ENCODE measurements around the gene STAG3. TPM values are rescaled to one million over a fixed set of nuclear protein-coding genes. Genes with fewer than 3 reads are reported as not detected.
"Not testable (repeated sequence)": the region's sequence is repeated elsewhere in the genome, so short reads cannot be mapped to it uniquely, and the experiment has no call there.

Gene STAG3
- polyA plus RNA-seq, 1 donor: 15.6 TPM

- Histone ChIP-seq H3K36me3 (ENCODE audit: control insufficient read depth, insufficient read depth, low read length) (no peaks in the 10 kb centered on the region), H3K27me3 (ENCODE audit: control insufficient read depth, insufficient read depth, low read length) (no peaks in the 10 kb centered on the region), H3K27ac (ENCODE audit: low read length) (no peak overlapping the region), H3K4me1 (ENCODE audit: control insufficient read depth, insufficient read depth, low read length) (peaks cover 9% of the 10 kb centered on the region), H3K4me3 (ENCODE audit: low read length) (no peak overlapping the region), H3K9me3 (ENCODE audit: control insufficient read depth, low read depth, low read length) (no peaks in the 10 kb centered on the region)
- WGBS (ENCODE audit: insufficient coverage, low lambda C conversion rate): 29% methylated on average over 1 of the region's 5 CpGs
- DNase-seq: peak in 1 of 2 donors; percentile 63
Observed at GRCh38 chr7:100212631-100213286, 35.0 kb downstream of the STAG3 start.

GRCh38 chr7:100213672-100214071, 36.0 kb downstream of the STAG3 start:
- Histone ChIP-seq H3K27ac (ENCODE audit: low read length) (no peak overlapping the region), H3K9me3 (ENCODE audit: control insufficient read depth, low read depth, low read length) (no peaks in the 10 kb centered on the region), H3K27me3 (ENCODE audit: control insufficient read depth, insufficient read depth, low read length) (no peaks in the 10 kb centered on the region), H3K4me3 (ENCODE audit: low read length) (no peak overlapping the region), H3K4me1 (ENCODE audit: control insufficient read depth, insufficient read depth, low read length) (peaks cover 7% of the 10 kb centered on the region), H3K36me3 (ENCODE audit: control insufficient read depth, insufficient read depth, low read length) (no peaks in the 10 kb centered on the region)
- no peak for DNase-seq
- 88% methylated on average over 1 of the region's 6 CpGs for WGBS (ENCODE audit: insufficient coverage, low lambda C conversion rate)

GRCh38 chr7:100214356-100214755, 36.6 kb downstream of the STAG3 start:
- WGBS (ENCODE audit: insufficient coverage, low lambda C conversion rate): no CpG with 5 or more reads among the region's 5 CpGs
- DNase-seq: peak in 1 of 2 donors; percentile 41
- not testable (repeated sequence) for H3K4me1 ChIP-seq (ENCODE audit: control insufficient read depth, insufficient read depth, low read length); H3K4me3 ChIP-seq (ENCODE audit: low read length); H3K36me3 ChIP-seq (ENCODE audit: control insufficient read depth, insufficient read depth, low read length); H3K27me3 ChIP-seq (ENCODE audit: control insufficient read depth, insufficient read depth, low read length); H3K27ac ChIP-seq (ENCODE audit: low read length); H3K9me3 ChIP-seq (ENCODE audit: control insufficient read depth, low read depth, low read length)

GRCh38 chr7:100215895-100216294, 38.2 kb downstream of the STAG3 start:
- H3K9me3 ChIP-seq (ENCODE audit: control insufficient read depth, low read depth, low read length): no peaks in the 10 kb centered on the region
- no peak overlapping the region for H3K27ac ChIP-seq (ENCODE audit: low read length)
- H3K27me3 ChIP-seq (ENCODE audit: control insufficient read depth, insufficient read depth, low read length): no peaks in the 10 kb centered on the region
- H3K4me1 ChIP-seq (ENCODE audit: control insufficient read depth, insufficient read depth, low read length): no peaks in the 10 kb centered on the region
- DNase-seq: peak in 1 of 2 donors; percentile 24
- peaks cover 3% of the 10 kb centered on the region for H3K36me3 ChIP-seq (ENCODE audit: control insufficient read depth, insufficient read depth, low read length)
- H3K4me3 ChIP-seq (ENCODE audit: low read length): no peak overlapping the region
- no CpG with 5 or more reads among the region's 6 CpGs for WGBS (ENCODE audit: insufficient coverage, low lambda C conversion rate)

GRCh38 chr7:100217934-100218333, 40.2 kb downstream of the STAG3 start:
- not testable (repeated sequence) for H3K4me3 ChIP-seq (ENCODE audit: low read length); H3K4me1 ChIP-seq (ENCODE audit: control insufficient read depth, insufficient read depth, low read length); H3K27ac ChIP-seq (ENCODE audit: low read length); H3K9me3 ChIP-seq (ENCODE audit: control insufficient read depth, low read depth, low read length); DNase-seq; H3K27me3 ChIP-seq (ENCODE audit: control insufficient read depth, insufficient read depth, low read length)
- WGBS (ENCODE audit: insufficient coverage, low lambda C conversion rate): no CpG with 5 or more reads among the region's 5 CpGs
- peaks cover 18% of the 10 kb centered on the region for H3K36me3 ChIP-seq (ENCODE audit: control insufficient read depth, insufficient read depth, low read length)

- no peak overlapping the region for H3K4me3 ChIP-seq (ENCODE audit: low read length)
- H3K9me3 ChIP-seq (ENCODE audit: control insufficient read depth, low read depth, low read length): no peaks in the 10 kb centered on the region
- no peaks in the 10 kb centered on the region for H3K4me1 ChIP-seq (ENCODE audit: control insufficient read depth, insufficient read depth, low read length)
- WGBS (ENCODE audit: insufficient coverage, low lambda C conversion rate): no CpG with 5 or more reads among the region's 10 CpGs
- no peak overlapping the region for H3K27ac ChIP-seq (ENCODE audit: low read length)
- no peaks in the 10 kb centered on the region for H3K27me3 ChIP-seq (ENCODE audit: control insufficient read depth, insufficient read depth, low read length)
- H3K36me3 ChIP-seq (ENCODE audit: control insufficient read depth, insufficient read depth, low read length): peaks cover 21% of the 10 kb centered on the region
- DNase-seq: no peak
Observed at GRCh38 chr7:100219271-100219737, 41.6 kb downstream of the STAG3 start.

GRCh38 chr7:100219801-100220585, 42.3 kb downstream of the STAG3 start, which contains the start of gene PVRIG:
TSS of gene PVRIG (plus strand) at chr7:100219949. CDS start at chr7:100219971, 22 bp downstream.
- H3K4me1 ChIP-seq (ENCODE audit: control insufficient read depth, insufficient read depth, low read length); H3K27ac ChIP-seq (ENCODE audit: low read length); DNase-seq; H3K9me3 ChIP-seq (ENCODE audit: control insufficient read depth, low read depth, low read length); H3K27me3 ChIP-seq (ENCODE audit: control insufficient read depth, insufficient read depth, low read length); H3K4me3 ChIP-seq (ENCODE audit: low read length): not testable (repeated sequence)
- no CpG with 5 or more reads among the region's 27 CpGs for WGBS (ENCODE audit: insufficient coverage, low lambda C conversion rate)
- H3K36me3 ChIP-seq (ENCODE audit: control insufficient read depth, insufficient read depth, low read length): peaks cover 21% of the 10 kb centered on the region

- no peaks in the 10 kb centered on the region for H3K4me1 ChIP-seq (ENCODE audit: control insufficient read depth, insufficient read depth, low read length)
- no peaks in the 10 kb centered on the region for H3K9me3 ChIP-seq (ENCODE audit: control insufficient read depth, low read depth, low read length)
- H3K36me3 ChIP-seq (ENCODE audit: control insufficient read depth, insufficient read depth, low read length): peaks cover 21% of the 10 kb centered on the region
- no peak overlapping the region for H3K27ac ChIP-seq (ENCODE audit: low read length)
- H3K4me3 ChIP-seq (ENCODE audit: low read length): no peak overlapping the region
- DNase-seq: no peak
- no peaks in the 10 kb centered on the region for H3K27me3 ChIP-seq (ENCODE audit: control insufficient read depth, insufficient read depth, low read length)
- no CpG with 5 or more reads among the region's 22 CpGs for WGBS (ENCODE audit: insufficient coverage, low lambda C conversion rate)
Observed at GRCh38 chr7:100220586-100221230, 43.0 kb downstream of the STAG3 start.

- Histone ChIP-seq H3K27me3 (ENCODE audit: control insufficient read depth, insufficient read depth, low read length) (no peaks in the 10 kb centered on the region), H3K4me3 (ENCODE audit: low read length) (no peak overlapping the region), H3K36me3 (ENCODE audit: control insufficient read depth, insufficient read depth, low read length) (peaks cover 21% of the 10 kb centered on the region), H3K9me3 (ENCODE audit: control insufficient read depth, low read depth, low read length) (no peaks in the 10 kb centered on the region), H3K27ac (ENCODE audit: low read length) (no peak overlapping the region), H3K4me1 (ENCODE audit: control insufficient read depth, insufficient read depth, low read length) (no peaks in the 10 kb centered on the region)
- DNase-seq: no peak
- no CpG with 5 or more reads among the region's 5 CpGs for WGBS (ENCODE audit: insufficient coverage, low lambda C conversion rate)
Observed at GRCh38 chr7:100221231-100221718, 43.6 kb downstream of the STAG3 start.

- Histone ChIP-seq H3K4me1 (ENCODE audit: control insufficient read depth, insufficient read depth, low read length) (no peaks in the 10 kb centered on the region), H3K4me3 (ENCODE audit: low read length) (no peak overlapping the region), H3K9me3 (ENCODE audit: control insufficient read depth, low read depth, low read length) (no peaks in the 10 kb centered on the region), H3K36me3 (ENCODE audit: control insufficient read depth, insufficient read depth, low read length) (peaks cover 21% of the 10 kb centered on the region), H3K27ac (ENCODE audit: low read length) (no peak overlapping the region), H3K27me3 (ENCODE audit: control insufficient read depth, insufficient read depth, low read length) (no peaks in the 10 kb centered on the region)
- WGBS (ENCODE audit: insufficient coverage, low lambda C conversion rate): no CpG with 5 or more reads among the region's 14 CpGs
- no peak for DNase-seq
Observed at GRCh38 chr7:100221767-100222444, 44.2 kb downstream of the STAG3 start.
